DMS114 treated with DMSO at 0.1 percent for 48 hours (cell line): ENCODE results near the gene ANKRD55.
"Not testable (repeated sequence)": the region's sequence is repeated elsewhere in the genome, so short reads cannot be mapped to it uniquely, and the experiment has no call there.

Experiments used
- DNase-seq: peaks from one replicate; lab custom pipeline; 2025; ENCODE audit not compliant: unreplicated experiment; lab: John Stamatoyannopoulos, UW

ANKRD55 gene

GRCh38 chr5:56211298-56211865 is 21.7 kb downstream of the ANKRD55 start:
- no peak for DNase-seq

GRCh38 chr5:56208681-56209080 is 24.4 kb downstream of the ANKRD55 start:
- DNase-seq: no peak

GRCh38 chr5:56207537-56207936 is 25.6 kb downstream of the ANKRD55 start:
- no peak for DNase-seq

GRCh38 chr5:56206126-56206910 is 26.8 kb downstream of the ANKRD55 start:
- DNase-seq: no peak

GRCh38 chr5:56203936-56204335 is 29.2 kb downstream of the ANKRD55 start:
- DNase-seq: not testable (repeated sequence)

- DNase-seq: no peak
Observed at GRCh38 chr5:56202483-56202882, 30.6 kb downstream of the ANKRD55 start.

- not testable (repeated sequence) for DNase-seq
Observed at GRCh38 chr5:56201762-56202261, 31.3 kb downstream of the ANKRD55 start.

GRCh38 chr5:56200971-56201666 is 32.0 kb downstream of the ANKRD55 start:
- DNase-seq: peak; percentile 28

GRCh38 chr5:56195016-56195415 is 38.1 kb downstream of the ANKRD55 start:
- DNase-seq: no peak

- DNase-seq: no peak
Observed at GRCh38 chr5:56192246-56192645, 40.9 kb downstream of the ANKRD55 start.

GRCh38 chr5:56191656-56192055 is 41.5 kb downstream of the ANKRD55 start:
- no peak for DNase-seq

GRCh38 chr5:56190497-56190896 is 42.6 kb downstream of the ANKRD55 start:
- DNase-seq: no peak

- no peak for DNase-seq
Observed at GRCh38 chr5:56185768-56186311, 47.3 kb downstream of the ANKRD55 start.

- DNase-seq: no peak
Observed at GRCh38 chr5:56183506-56183905, 49.6 kb downstream of the ANKRD55 start.

GRCh38 chr5:56179442-56179841 is 53.7 kb downstream of the ANKRD55 start:
- no peak for DNase-seq

GRCh38 chr5:56178823-56179222 is 54.3 kb downstream of the ANKRD55 start:
- no peak for DNase-seq

GRCh38 chr5:56176871-56177533 is 56.1 kb downstream of the ANKRD55 start:
- no peak for DNase-seq

GRCh38 chr5:56176155-56176798 is 56.9 kb downstream of the ANKRD55 start:
- no peak for DNase-seq

GRCh38 chr5:56175488-56175887 is 57.6 kb downstream of the ANKRD55 start:
- no peak for DNase-seq

GRCh38 chr5:56175021-56175420 is 58.1 kb downstream of the ANKRD55 start:
- no peak for DNase-seq

- DNase-seq: no peak
Observed at GRCh38 chr5:56172241-56172640, 60.9 kb downstream of the ANKRD55 start.
